22Rv1 (cell line): Measurements from ENCODE around the gene TRPM3.

ENCODE experiments used
- H3K27ac ChIP-seq: fragments of 450-650 bp; 2 replicates; pipeline ENCODE4 v1.5.1; 2017
- CTCF ChIP-seq: fragments of 450-650 bp; IDR thresholded peaks from 2 replicates; pipeline ENCODE4 v1.5.1; 2017; ENCODE audit warnings: mild to moderate bottlenecking
- ZFX ChIP-seq: fragments of 450-650 bp; IDR thresholded peaks from 2 replicates; pipeline ENCODE4 v1.6.1; 2017; ENCODE audit warnings: antibody characterized with exemption, borderline replicate concordance

The TRPM3 gene

GRCh38 chr9:70791936-70792335 is 329.5 kb downstream of the TRPM3 start:
- no peak for TF ChIP-seq CTCF
- no peak for TF ChIP-seq ZFX
- no peak overlapping the region for H3K27ac ChIP-seq

GRCh38 chr9:70789086-70789485 is 332.3 kb downstream of the TRPM3 start:
- TF ChIP-seq ZFX = no peak
- TF ChIP-seq CTCF = no peak
- no peak overlapping the region for H3K27ac ChIP-seq

GRCh38 chr9:70784456-70784855 is 337.0 kb downstream of the TRPM3 start:
- H3K27ac ChIP-seq = no peak overlapping the region
- TF ChIP-seq ZFX = no peak
- no peak for TF ChIP-seq CTCF

- TF ChIP-seq ZFX = no peak
- no peak for TF ChIP-seq CTCF
- H3K27ac ChIP-seq = no peak overlapping the region
These were observed 342.9 kb downstream of the TRPM3 start for GRCh38 chr9:70778568-70778967.

- H3K27ac ChIP-seq = no peak overlapping the region
- no peak for TF ChIP-seq ZFX
- TF ChIP-seq CTCF = no peak
These were observed 347.8 kb downstream of the TRPM3 start for GRCh38 chr9:70773579-70773978.

- no peak overlapping the region for H3K27ac ChIP-seq
- no peak for TF ChIP-seq ZFX
- no peak for TF ChIP-seq CTCF
These were observed 348.8 kb downstream of the TRPM3 start for GRCh38 chr9:70772601-70773000.

- no peak overlapping the region for H3K27ac ChIP-seq
- TF ChIP-seq CTCF (no peak), ZFX (no peak)
These were observed 355.5 kb downstream of the TRPM3 start for GRCh38 chr9:70765946-70766345.
